K562 treated with DMSO at 1 percent for 4 hours (cell line): ENCODE results near the gene AMTN. TPM values are rescaled to one million over a fixed set of nuclear protein-coding genes. Genes with fewer than 3 reads are reported as not detected.

Source experiments
- total RNA-seq: library from RNA; unstranded; fragments of 300-600 nt; gene quantifications from 2 replicates; pipeline ENCODE4 v1.2.3, GENCODE V29; 2022; ENCODE audit not compliant: insufficient read depth

AMTN gene, protein sequence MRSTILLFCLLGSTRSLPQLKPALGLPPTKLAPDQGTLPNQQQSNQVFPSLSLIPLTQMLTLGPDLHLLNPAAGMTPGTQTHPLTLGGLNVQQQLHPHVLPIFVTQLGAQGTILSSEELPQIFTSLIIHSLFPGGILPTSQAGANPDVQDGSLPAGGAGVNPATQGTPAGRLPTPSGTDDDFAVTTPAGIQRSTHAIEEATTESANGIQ
- not detected in 2 replicates for total RNA-seq

DNA sequence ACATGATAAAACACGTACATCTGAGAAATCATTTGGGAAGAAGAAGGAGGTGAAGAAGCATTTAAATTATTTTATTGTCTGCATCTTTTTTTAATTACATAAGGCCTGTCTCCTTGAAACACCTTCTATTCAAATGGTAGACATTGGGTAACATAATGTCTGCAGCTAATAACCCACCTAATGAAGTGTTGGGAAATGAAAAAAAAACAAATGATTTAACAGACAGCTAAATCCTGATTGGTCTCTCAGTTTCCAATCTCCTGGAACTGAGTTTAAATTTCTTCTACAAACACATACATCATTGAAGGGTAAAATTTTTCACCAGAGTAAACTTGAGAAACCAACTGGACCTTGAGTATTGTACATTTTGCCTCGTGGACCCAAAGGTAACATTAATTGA lies at the start of gene AMTN:
Gene AMTN (plus strand): TSS at position 301 of the 400 bp plus-strand sequence. CDS start 209 bp downstream, outside the sequence.

DNA sequence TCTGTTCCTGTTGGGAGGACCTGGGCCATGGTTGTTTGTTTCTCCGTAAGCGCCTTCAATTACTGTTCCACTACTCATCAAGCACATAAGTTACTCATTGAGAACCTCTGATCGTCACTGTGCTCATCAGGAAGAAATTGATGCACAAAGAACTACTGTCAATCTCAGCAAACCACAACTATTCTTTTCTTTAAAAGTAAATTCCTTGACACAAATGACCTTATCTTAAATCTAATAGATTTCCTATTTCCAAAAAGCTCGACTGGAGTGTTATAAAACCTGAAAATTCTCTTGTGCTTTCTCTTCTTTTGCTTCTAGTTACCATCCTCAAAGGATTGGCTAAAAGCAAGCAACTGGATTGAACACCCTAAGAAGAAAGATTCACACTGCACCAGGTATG lies 46.5 kb upstream of the AMTN start, which contains the start of gene MUC7:
Gene MUC7 (plus strand): TSS at position 301 of the 400 bp plus-strand sequence. CDS start 1,825 bp downstream, outside the sequence.

Other genes starting within 250 kb of the AMTN start
- not detected in 2 replicates for gene CABS1, start 183.6 kb upstream of the AMTN start, total RNA-seq
- gene SMR3A, start 157.8 kb upstream of the AMTN start, total RNA-seq, result not detected in 2 replicates
- not detected in 2 replicates for gene SMR3B, start 135.4 kb upstream of the AMTN start, total RNA-seq
- not detected in 2 replicates for gene OPRPN, start 120.6 kb upstream of the AMTN start, total RNA-seq
- not detected in 2 replicates for gene MUC7, start 46.4 kb upstream of the AMTN start, total RNA-seq
- gene AMBN, start 73.7 kb downstream of the AMTN start, total RNA-seq, result not detected in 2 replicates
- gene ENAM, start 110.2 kb downstream of the AMTN start, total RNA-seq, result not detected in 2 replicates
- not detected in 2 replicates for gene JCHAIN, start 147.9 kb downstream of the AMTN start, total RNA-seq
- 16.2 and 19.0 TPM in 2 replicates for gene UTP3, start 170.0 kb downstream of the AMTN start, total RNA-seq
- 24.5 and 24.9 TPM in 2 replicates for gene RUFY3, start 203.4 kb downstream of the AMTN start, total RNA-seq